DMS53 treated with DMSO at 0.1 percent for 48 hours (cell line): Measurements from ENCODE around the gene CRYGN.
A peak's percentile ranks its signal among the peaks of the same experiment; 100 is the strongest.

Experiments
- DNase-seq: peaks from one replicate; lab custom pipeline; 2025; ENCODE audit not compliant: unreplicated experiment; lab: John Stamatoyannopoulos, UW

The CRYGN gene

DNA sequence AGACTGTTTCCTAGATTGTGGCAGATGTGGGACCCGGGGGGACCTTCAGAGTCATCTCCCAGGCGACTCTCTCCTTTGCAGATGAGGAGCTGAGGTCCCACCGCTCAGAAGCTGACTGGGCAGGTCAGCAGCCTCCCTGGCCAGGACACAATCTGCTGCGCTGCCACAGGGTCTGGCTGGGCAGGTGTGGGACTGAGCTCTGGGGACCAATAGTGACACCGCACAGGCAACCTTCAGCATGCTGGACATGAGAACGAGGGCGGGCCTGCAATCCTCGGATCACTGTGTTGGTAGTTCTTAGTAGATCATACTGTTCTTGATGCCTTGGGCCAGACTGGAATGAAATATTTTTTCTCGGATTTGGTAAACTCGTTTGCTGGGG, 20.5 kb upstream of the CRYGN start:
- DNase-seq: no peak

DNA sequence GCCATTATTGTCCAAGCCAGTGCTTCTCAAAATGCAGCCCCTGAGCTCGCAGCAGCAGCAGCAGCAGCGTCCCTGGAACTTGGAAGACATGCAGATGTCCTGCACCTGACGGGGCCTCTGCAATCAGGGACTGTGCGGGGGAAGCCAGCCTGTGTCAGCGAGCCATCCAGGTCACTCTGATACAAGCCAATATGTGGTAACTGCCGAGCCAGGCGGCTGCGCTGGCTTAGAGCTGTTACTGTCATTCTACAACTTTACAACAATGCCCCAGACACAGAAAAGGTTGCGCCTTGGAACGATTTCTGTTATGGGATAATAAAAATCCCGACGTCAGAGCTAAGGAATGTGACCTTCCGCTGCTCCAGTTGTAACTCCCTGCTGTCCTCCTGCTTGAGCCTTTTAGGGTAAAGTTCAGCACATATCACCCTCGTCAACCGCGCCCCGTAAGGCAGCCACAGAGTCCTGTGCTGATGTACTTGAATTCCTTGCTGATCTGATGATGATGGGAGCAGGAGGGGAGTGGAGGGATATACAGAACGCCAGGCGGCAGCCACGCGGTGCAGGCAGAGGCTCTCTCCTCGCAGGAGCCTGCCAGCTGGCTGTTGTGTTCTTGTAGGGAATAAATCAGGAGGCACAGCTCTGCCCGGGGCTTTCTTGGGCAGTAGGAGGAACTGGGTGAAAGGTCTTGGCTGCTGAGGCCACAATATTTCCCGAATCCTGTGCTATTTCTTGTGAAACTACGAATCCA, 20.0 kb upstream of the CRYGN start:
- DNase-seq: peak; percentile 33

DNA sequence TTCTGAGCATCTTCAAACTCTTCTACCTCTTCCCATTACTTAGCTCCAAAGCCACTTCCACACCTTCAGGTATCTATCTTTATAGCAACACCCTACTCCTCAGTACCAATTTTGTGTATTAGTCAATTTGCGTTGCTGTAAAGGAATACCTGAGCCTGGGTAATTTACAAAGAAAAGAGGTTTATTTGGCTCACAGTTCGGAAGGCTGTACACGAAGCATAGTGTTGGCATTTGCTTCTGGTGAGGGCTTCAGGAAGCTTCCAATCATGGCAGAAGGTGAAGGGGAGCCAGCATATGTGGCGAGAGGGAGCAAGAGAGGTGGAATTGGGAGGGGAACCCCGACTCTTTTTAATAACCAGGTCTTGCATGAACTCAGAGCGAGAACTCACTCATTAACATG, 17.6 kb upstream of the CRYGN start:
- DNase-seq: no peak

DNA sequence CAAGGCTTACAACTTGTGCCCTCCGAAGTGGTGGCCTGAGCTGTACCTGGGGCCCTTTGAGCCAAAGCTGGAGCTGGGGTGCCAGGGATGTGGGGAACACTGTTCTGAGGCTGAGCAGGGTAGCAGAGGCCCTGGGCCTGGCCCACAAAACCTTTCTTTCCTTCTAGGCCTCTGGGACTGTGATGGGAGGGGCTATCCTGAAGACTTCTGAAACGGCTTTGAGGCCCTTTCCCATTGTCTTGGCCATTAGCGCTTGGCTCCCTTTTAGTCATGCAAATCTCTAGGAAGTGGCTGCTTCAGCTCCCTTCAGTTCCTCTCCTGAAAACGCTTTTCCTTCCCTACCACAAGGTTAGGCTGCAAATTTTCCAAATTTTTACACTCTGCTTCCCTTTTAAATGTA, 16.8 kb upstream of the CRYGN start:
- no peak for DNase-seq

DNA sequence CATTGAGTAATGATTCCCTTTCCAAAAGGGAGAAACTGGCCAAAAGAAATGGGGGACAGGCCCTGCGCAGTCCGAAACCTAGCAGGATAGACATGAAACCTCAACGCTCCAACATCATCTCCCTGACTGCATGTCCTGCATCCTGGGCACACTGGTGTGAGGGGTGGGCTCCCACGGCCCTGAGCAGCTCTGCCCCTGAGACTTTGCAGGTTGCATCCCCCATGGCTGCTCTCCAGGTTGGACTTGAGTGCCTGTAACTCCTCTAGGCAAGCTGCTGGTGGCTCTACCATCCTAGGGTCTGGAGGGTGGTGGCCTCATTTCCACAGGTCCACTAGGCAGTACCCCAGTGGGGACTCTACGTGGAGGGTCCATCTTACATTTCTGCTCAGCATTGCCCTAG, 16.3 kb upstream of the CRYGN start:
- no peak for DNase-seq

DNA sequence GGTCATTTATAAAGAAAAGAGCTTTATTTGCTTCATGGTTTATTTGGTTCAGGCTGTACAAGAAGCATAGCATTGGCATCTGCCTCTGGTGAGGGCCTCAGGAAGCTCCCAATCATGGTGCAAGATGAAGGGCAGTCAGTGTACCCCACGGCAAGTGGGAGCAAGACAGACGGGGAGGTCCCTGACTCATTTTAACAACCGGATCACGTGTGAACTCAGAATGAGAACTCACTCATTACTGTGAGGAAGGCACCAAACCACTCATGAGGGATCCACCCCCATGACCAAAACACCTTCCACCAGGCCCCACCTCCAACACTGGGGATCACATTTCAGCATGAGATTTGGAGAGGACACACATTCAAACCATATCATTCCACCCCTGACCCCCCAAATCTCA, 15.7 kb upstream of the CRYGN start:
- no peak for DNase-seq

DNA sequence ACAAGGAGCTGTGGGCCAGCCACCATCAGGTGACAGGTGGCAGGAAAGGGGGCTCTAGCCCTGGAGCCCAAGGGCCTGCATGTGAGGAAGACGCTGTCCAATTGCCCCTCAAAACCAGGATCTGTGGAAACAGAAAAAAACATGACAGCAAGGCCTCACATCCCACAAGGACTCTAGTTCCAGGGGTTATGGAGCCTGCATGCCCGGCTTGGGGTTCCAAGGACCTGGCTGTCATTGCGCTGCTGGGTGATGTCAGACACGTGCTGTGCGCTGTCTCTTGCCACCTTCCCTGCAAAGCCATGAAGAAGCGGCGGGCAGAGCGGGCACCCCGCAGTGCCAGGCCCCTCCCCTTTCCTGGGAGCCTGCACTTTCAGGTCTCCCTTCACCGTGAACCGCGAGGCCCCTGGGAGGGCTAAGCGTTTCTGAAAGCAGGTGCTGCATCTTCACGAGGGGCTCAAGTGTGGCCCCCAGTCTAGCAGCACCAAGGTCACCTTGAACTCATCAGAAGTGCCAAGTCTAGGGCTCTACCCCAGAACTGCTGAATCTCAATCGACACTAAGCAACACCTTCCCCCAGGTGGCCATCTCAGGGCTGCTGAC, 15.1 kb upstream of the CRYGN start:
- DNase-seq: no peak

DNA sequence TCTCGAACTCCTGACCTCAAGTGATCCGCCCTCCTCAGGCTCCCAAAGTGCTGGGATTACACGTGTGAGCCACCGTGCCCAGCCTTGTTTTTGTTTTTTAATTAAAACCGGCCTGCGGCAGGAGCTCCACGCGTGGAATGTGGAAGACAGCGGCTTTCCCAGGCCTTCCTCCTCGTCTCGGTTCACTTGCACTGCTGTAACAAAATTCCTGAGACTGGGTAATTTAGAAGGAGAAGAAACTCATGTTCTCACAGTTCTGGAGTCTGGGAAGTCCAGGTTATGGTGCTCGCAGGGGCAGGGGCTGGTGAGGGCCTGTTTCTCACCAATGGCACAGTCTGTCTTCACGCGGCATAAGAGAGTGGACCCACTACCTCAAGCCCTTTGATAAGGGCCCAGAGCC, 14.4 kb upstream of the CRYGN start:
- no peak for DNase-seq

DNA sequence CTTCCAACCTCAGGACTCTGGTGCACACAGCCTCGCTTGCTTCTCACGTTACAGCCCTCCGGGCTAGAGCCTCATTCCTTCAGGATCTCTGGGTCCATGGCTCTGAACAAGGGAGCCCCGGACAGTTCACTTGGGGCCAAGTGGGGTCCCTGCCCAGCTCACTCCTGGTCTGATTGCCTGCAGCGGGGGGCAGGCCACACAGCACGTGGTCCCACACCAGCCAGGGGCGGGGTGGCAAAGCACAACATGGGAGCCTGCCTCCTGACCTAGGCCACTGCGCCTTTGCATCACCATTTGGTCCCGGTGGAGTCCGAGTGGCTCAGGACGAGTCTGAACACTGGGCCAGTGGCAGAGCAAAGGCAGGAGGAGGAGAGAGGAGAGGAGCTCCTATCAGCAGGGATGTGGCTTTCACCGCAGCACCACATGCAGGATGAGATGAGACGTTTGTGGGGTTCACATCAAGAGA, 13.4 kb upstream of the CRYGN start:
- no peak for DNase-seq

DNA sequence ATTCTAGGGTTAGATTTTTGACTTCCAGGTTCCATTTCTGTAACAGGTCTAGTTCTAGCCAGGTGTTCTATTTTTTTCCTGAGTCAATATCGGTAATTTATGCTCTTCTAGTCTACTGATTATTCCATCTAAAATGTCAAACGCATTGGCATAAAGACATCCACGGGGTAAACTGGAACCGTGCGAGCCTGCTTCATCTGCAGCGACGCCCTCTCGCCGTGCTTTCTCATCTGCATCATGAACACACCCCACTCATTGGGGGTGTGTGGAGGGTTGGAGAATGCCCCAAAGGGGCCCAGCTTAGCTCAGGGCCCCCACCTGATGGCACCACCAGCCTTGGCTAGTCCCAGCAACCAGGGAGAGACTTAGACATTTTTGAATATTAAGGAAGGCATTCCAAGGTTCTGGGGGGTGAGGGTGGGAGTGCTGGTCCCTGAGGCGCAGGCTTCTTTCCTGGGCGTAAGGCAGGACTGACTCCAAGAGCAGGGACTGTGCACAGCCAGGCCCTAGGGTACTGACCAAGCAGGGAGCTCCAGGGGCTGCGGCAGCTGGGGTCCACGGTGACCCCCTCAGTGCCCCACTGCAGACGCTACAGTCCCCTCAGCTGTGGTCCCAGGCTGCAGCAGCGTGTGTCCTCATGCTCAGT, 12.9 kb upstream of the CRYGN start:
- no peak for DNase-seq

DNA sequence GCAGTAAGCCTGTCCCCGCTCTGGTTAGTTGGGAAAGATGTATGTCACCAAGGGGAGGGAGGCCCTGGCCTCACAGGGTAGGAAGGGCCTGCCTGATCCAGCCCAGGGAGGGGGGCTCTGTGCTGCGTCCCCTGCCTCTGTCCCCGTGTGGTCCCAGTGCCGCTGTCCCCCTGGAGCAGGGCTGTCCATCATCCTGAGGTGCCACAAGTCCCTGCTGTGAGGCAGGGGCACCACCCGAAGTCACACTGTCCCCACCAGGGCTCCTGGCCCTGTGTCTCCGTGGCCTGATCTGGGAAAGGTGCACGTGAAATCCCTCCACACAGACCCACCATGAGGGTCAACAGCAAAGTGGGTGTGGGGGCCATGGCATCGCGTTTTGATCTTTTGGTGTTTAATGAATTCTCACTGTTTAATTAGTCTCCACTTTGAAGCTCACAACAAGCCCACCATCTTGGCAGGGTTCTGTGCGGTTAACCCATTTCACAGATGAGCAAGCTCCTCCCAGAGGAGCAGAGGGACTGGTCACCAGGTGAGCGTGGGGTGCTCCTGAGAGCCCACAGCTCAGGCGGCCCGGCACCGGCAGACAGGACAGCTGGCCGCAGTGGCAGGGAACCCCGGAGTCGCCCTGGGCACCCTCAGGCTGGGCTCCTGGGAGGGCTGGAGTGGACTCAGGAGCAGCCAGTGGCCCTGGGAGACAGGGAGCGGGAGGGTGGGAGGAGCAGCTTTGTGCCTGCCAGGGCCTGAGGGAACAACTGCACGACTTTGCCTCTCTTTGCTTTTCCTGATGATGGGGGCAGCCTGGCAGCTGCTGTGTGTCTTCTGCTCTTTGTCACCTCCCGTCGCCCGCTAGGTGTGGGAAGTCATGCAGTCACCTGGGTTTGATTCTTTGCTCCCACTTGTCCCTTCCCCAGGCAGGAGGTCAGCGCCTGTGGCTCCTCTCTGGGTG, 12.0 kb upstream of the CRYGN start:
- no peak for DNase-seq

DNA sequence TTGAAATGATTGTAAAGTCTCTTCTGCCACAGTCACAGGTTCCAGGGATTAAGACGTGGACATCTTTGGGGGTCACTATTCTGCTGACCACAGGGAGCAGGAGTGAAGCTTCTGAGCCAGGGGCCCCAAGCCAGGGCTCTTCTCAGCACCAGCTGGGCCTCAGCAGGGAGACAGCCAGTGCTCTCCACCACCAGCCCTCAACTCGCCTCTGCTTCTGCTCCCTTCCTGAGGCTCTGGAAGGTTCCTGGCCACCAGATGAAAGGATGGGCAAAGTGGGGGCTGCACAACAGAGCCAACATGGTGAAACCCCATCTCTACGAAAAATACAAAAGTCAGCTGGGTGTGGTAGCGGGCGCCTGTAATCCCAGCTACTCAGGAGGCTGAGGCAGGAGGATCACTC, 11.2 kb upstream of the CRYGN start:
- DNase-seq: no peak

DNA sequence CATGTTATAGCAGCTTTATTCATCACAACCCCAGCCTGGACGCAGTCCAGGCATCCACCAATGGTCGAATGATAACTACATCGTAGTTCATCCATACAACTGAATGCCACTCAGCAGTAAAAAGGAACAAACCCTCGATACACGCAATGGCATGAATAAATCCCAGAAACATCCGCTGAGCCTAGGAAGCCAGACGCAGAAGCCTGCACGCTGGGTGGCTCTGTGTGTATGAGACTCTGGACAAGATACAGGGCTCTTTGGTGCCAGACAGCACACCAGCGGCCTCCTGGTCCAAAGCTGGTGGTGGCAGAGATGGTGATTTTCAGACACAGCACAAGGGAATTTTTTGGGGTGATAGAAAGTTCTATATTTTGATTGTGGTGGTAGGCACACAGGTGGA, 10.0 kb upstream of the CRYGN start:
- no peak for DNase-seq

DNA sequence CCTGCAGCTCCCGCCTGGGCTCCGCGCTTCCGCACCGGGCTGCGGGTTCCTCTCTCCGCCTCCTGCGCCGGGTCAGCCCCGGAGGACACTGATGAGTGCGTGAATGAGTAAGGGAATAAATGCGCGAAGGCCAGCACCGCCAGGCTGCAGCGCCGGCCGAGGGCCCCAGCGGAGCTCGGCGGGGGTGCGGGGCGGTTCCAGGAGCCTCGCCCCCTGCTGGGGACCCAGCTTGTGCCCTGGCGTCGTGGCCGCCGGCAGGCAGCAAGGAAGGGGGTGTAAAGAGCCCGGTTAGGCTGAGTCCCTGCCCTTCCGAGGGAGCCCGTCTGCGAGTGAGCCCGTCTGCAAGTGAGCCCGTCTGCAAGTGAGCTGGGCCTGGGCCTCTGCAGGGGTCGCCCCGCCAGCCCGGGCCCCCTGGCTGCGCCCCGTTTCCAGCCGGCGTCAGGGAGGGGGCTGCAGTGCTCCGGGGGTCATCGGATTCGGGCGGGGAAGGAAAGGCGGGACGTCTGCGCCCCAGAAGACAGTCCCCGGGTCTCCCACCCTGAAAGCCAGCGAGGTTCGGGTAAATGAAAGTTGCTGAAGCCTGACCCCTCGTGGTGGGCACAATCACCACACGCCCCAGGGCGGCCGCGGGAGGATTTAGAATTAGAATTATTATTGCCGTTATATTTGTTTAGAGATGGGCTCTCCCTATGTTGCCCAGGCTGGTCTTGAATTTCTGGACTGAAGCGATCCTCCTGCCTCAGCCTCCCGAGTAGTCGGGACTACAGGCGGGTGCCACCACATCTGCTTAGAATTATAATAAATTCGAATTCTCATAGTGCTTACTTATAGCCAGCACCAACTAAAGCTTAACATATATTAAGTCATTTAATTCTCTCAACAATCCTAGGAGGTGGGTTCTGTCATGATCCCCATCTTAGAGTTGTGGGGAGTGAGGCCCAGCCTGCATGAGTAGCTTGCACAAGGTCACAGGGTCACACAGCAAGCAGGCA, 8.6 kb upstream of the CRYGN start:
- peak; percentile 41 for DNase-seq

DNA sequence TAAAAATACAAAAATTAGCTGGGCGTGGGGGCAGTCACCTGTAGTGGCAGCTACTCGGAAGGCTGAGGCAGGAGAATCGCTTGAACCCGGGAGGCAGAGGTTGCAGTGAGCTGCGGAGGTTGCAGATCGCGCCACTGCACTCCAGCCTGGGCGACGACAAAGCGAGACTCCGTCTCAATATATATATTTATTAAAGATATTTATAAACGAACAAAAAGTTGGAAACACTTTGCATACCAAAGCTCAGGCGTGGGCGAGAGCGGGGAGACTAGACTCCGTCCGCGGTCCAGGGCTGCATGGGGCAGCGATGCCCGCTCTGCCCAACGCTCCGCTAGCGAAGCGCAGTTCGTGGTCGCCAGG, 7.9 kb upstream of the CRYGN start:
- DNase-seq: no peak

DNA sequence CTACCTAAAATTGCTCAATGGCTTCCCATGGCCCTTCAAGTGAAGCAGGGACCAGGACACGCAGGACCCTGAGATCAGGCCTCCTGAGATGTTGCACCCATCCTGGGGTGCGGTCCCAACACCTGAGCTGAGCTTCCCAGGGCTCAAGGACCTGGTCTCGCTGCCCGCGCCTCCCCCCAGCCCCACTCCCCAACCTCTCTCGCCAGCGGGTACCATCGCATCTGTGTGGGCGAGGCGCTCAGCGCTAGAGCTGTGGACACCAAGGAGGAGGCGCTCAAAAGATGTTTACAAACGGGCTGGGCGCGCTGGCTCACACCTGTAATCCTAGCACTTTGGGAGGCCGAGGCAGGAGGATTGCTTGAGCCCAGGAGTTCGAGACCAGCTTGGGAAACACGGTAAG, 7.4 kb upstream of the CRYGN start:
- DNase-seq: no peak

DNA sequence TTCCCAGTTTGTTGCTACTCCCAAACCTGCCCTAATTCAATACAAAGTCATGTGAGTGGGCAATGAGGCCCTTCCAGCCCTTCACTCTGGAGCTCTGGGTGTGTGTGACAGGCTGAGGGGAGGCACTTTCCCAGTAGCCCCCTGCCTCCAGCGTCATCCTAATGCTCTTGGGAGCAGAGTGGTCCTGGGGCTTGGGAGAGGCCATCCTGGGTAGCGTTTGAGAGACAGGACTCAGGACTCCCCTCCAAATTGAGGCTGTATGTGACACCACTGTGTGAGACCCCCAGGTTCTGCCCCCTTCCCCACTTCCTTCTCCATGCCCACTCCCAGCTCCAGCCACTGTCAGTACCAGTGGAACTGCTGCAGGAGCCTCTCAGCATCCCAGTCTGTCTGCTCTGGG, 6.5 kb upstream of the CRYGN start:
- no peak for DNase-seq

DNA sequence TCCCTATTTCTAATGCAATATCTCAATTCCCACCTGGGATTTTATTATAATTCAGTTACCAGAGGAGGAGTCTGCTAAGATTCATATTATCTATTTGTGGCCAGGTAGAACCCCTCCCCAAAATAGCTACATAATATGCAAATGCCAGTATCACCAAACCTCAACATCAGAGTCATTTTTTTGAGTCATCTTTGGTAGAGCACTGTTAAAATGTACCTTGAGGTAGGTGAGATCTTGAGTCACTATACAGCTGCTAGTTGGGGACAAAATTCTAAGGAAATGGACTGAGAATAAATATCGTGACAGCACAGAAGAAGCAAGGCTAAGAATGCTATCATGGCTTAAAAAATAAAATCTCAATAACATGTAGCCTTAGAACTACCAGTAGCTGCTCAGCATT, 4.7 kb upstream of the CRYGN start:
- DNase-seq: no peak

DNA sequence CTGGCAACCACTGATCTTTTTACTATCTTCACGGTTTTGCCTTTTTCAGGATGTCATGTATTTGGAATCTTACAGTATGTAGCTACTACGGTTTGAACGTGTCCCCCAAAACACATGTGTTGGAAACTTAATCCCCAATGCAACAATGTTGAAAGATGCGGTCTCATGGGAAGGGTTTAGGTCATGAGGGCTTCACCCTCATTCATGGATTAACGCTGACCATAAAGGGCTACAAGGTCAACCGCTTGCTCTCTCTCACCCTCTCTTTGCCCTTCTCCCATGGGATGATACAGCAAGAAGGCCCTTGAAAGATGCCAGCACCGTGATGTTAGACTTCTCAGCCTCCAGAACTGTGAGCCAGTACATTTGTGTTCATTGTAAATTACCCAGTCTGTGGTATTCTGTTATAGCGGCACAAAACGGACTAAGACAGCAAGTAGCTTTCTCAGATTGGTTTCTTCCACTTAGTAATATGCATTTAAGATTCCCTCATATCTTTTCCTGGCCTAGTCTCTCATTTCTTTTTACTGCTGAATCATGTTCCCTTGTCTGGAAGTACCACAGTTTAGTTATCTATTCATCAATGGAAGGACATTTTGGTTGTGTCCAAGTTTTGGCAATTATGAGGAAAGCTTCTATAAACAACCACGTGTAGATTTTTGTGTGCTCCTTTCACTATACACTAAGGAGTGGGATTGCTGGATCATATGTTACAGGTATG, 3.0 kb upstream of the CRYGN start:
- no peak for DNase-seq
